HCT116 (cell line): Measurements from ENCODE around the gene HEXIM1. TPM values are rescaled to one million over a fixed set of nuclear protein-coding genes. Genes with fewer than 3 reads are reported as not detected.

Experiments used
- ATAC-seq: fragments of 200-7000 bp; cut with Tn5 transposase; 2 replicates; pipeline ENCODE4 v1.9.1; 2020; ENCODE audit warnings: mild to moderate bottlenecking, moderate library complexity
- BruUV-seq: library from RNA; stranded (reverse); fragments of 400-500 nt; replicated peaks from 2 replicates; lab custom pipeline; 2021; lab: Mats Ljungman, UMichigan
- CTCF ChIA-PET: fragments of 300-600 bp; sonication (Branson Sonifier 250); formaldehyde crosslinking; loops from one replicate; lab custom pipeline; 2021; ENCODE audit warnings: antibody characterized with exemption; lab: Charles Lee
- POLR2A ChIA-PET: fragments of 300-600, 350-600 bp; sonication (Branson Sonifier 250); formaldehyde crosslinking; loops from one replicate; lab custom pipeline; 2021; ENCODE audit warnings: antibody characterized with exemption; lab: Charles Lee
- RAD21 ChIA-PET, 2 experiments: fragments of 300-600 bp; sonication (Branson Sonifier 250); formaldehyde crosslinking; loops; one replicate each; lab custom pipeline; 2023; ENCODE audit warnings: low total read pairs in 2 of 2; ENCODE audit not compliant: uncharacterized antibody in 2 of 2, unreplicated experiment in 2 of 2, low non-redundant PET in 1 of 2; lab: Charles Lee
- DNase-seq: peaks from one replicate; pipeline ENCODE4 v3.0.0-alpha.2; 2010; ENCODE audit warnings: low read depth, low spot score
- H2AFZ ChIP-seq: fragments of 200-600 bp; shearing (Covaris generic), sonication (generic); 2 replicates; pipeline ENCODE4 v1.6.1; 2017; ENCODE audit warnings: low read depth, mixed run types, mixed read lengths, antibody characterized with exemption, low read length; ENCODE audit not compliant: poor library complexity, severe bottlenecking
- H3K27ac ChIP-seq: 2 replicates; pipeline ENCODE4 v1.5.1; 2012; ENCODE audit warnings: low read depth, low read length
- H3K27me3 ChIP-seq: fragments of 200-600 bp; sonication (generic); 2 replicates; pipeline ENCODE4 v1.6.1; 2016; ENCODE audit warnings: mixed run types, low read length, mixed read lengths; ENCODE audit not compliant: insufficient read depth
- H3K36me3 ChIP-seq, 2 experiments: fragments of 200-500 bp in 1 of 2; fragments of 200-600 bp in 1 of 2; sonication (Bioruptor generic) in 1 of 2; sonication (generic) in 1 of 2; 2 replicates each; pipeline versions ENCODE4 v1.5.1 to v1.6.1; 2014 to 2016; ENCODE audit warnings: low read length in 2 of 2, inconsistent platforms in 1 of 2, mixed read lengths in 1 of 2, mixed run types in 1 of 2; ENCODE audit not compliant: insufficient read depth in 2 of 2, control insufficient read depth in 1 of 2
- H3K4me1 ChIP-seq, 2 experiments: fragments of 200-600 bp in 1 of 2; sonication (generic) in 1 of 2; 2 replicates each; pipeline versions ENCODE4 v1.5.1 to v1.6.1; 2012 to 2017; ENCODE audit warnings: low read length in 2 of 2, inconsistent platforms in 1 of 2, mild to moderate bottlenecking in 1 of 2, mixed read lengths in 1 of 2, mixed run types in 1 of 2, moderate library complexity in 1 of 2; ENCODE audit not compliant: insufficient read depth in 2 of 2, control insufficient read depth in 1 of 2
- H3K4me2 ChIP-seq: fragments of 200-600 bp; sonication (generic); 2 replicates; pipeline ENCODE4 v1.6.1; 2017; ENCODE audit warnings: mixed run types, low read length, mixed read lengths
- H3K4me3 ChIP-seq, 2 experiments: fragments of 200-600 bp in 1 of 2; sonication (generic) in 1 of 2; replicated peaks in 1 of 2; 2 replicates each; pipeline ENCODE4 v1.5.1; 2011 to 2016; ENCODE audit warnings: low read length in 2 of 2, control low read depth in 1 of 2, low read depth in 1 of 2, mild to moderate bottlenecking in 1 of 2, mixed read lengths in 1 of 2, mixed run types in 1 of 2
- H3K79me2 ChIP-seq: fragments of 200-600 bp; sonication (generic); 2 replicates; pipeline ENCODE4 v1.6.1; 2017; ENCODE audit warnings: mild to moderate bottlenecking, mixed run types, low read length, moderate library complexity, mixed read lengths; ENCODE audit not compliant: insufficient read depth
- H3K9ac ChIP-seq: fragments of 200-600 bp; sonication (generic); 2 replicates; pipeline ENCODE4 v1.6.1; 2016; ENCODE audit warnings: low read length, mixed read lengths
- H3K9me2 ChIP-seq: fragments of 200-600 bp; sonication (generic), shearing (Covaris generic); 2 replicates; pipeline ENCODE4 v1.6.1; 2017; ENCODE audit warnings: mixed run types, mild to moderate bottlenecking, moderate library complexity; ENCODE audit not compliant: insufficient read depth
- H3K9me3 ChIP-seq, 2 experiments: fragments of 200-500 bp in 1 of 2; fragments of 200-600 bp in 1 of 2; sonication (Bioruptor generic) in 1 of 2; sonication (generic) in 1 of 2; 2 replicates each; pipeline ENCODE4 v1.6.1; 2014 to 2017; ENCODE audit warnings: low read length in 2 of 2, mixed read lengths in 2 of 2, inconsistent platforms in 1 of 2, low read depth in 1 of 2, mild to moderate bottlenecking in 1 of 2, mixed run types in 1 of 2, moderate library complexity in 1 of 2; ENCODE audit not compliant: control insufficient read depth in 1 of 2, insufficient read depth in 1 of 2
- H4K20me1 ChIP-seq: fragments of 200-600 bp; sonication (generic), shearing (Covaris generic); 2 replicates; pipeline ENCODE4 v1.6.1; 2017; ENCODE audit warnings: mixed run types, mild to moderate bottlenecking, moderate library complexity; ENCODE audit not compliant: insufficient read depth
- CEBPB ChIP-seq: IDR thresholded peaks from 2 replicates; pipeline ENCODE4 v1.6.1; 2012; ENCODE audit warnings: low read depth
- EGR1 ChIP-seq: IDR thresholded peaks from 2 replicates; pipeline ENCODE4 v1.6.1; 2012; ENCODE audit warnings: low read depth
- JUND ChIP-seq: IDR thresholded peaks from 2 replicates; pipeline ENCODE4 v1.6.1; 2012
- SRF ChIP-seq: IDR thresholded peaks from 2 replicates; pipeline ENCODE4 v1.6.1; 2012; ENCODE audit warnings: low read depth
- intact Hi-C: fragments of 100-400 bp; cut with micrococcal nuclease; formaldehyde crosslinking; loops from 2 replicates; pipeline ENCODE4 v1.10.0; 2022
- total RNA-seq: library from RNA; stranded (reverse); gene quantifications from one replicate; pipeline ENCODE4 v1.2.1, GENCODE V29; 2021; ENCODE audit not compliant: unreplicated experiment
- TF ChIP-seq, protein P1 (sequence below), 3 experiments: fragments of 200-600 bp in 1 of 3; sonication (generic) in 1 of 3; IDR thresholded peaks in 2 of 3; conservative IDR thresholded peaks in 1 of 3; 2 replicates each; pipeline ENCODE4 v1.5.1; 2012 to 2017; ENCODE audit warnings: low read depth in 2 of 3, low read length in 2 of 3, antibody characterized with exemption in 1 of 3, borderline replicate concordance in 1 of 3, control low read depth in 1 of 3, mild to moderate bottlenecking in 1 of 3, mixed read lengths in 1 of 3, mixed run types in 1 of 3, moderate library complexity in 1 of 3; ENCODE audit not compliant: insufficient read depth in 1 of 3
- TF ChIP-seq, protein P2 (sequence below): IDR thresholded peaks from 2 replicates; pipeline ENCODE4 v1.6.1; 2011; ENCODE audit warnings: mild to moderate bottlenecking, low read length, moderate library complexity; ENCODE audit not compliant: insufficient replicate concordance; ENCODE audit errors: extremely low read depth

HEXIM1 gene
- total RNA-seq, 1 experiment from 2014 or later: 58.0 TPM

DNA sequence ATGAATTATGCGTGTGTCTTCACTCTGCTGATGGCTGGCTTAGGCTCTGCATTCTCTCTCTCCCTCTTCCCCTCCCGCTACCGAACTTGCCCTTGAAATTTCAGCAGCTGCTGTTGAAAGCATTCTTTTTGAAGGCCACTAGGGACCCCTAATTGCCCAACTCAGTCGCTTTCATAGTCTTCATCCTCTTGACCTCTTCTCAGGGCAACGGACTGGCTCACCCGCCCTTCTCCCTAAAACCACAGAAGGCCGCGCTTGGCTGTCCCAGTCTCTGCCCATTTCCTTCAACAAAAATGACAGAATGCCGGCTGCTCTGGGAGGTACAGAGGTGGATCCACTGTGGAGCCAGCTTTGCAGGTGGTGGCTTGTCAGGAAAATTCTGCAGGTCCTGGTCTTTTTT is 52.4 kb downstream of the HEXIM1 start:
- ChIA-PET CTCF (interaction anchor here (1.2 to 6.6 kb wide), 2 partner anchors 52 to 65 kb away, joined by 3 to 157 read pairs; partner anchors contain the start of genes ACBD4 and HEXIM1), POLR2A (interaction anchor here (0.7 to 1.3 kb wide), 3 partner anchors 10 to 53 kb away, joined by 3 read pairs; partner anchors contain the start of gene HEXIM1), RAD21 (no interaction called here)
- Histone ChIP-seq H3K27ac (no peak overlapping the region), H4K20me1 (no peaks in the 10 kb centered on the region), H3K79me2 (no peaks in the 10 kb centered on the region), H3K4me2 (no peak overlapping the region), H3K27me3 (no peaks in the 10 kb centered on the region), H3K36me3 (no peaks in the 10 kb centered on the region), H3K9me3 (no peaks in the 10 kb centered on the region), H2AFZ (no peak overlapping the region), H3K4me1 (peaks cover 9 to 18% of the 10 kb centered on the region in 2 experiments; a peak in 3 of 4 replicates), H3K4me3 (no peak overlapping the region), H3K9ac (no peak overlapping the region), H3K9me2 (no peaks in the 10 kb centered on the region)
- no TSS peak for BruUV-seq
- intact Hi-C loops: no loop called here
- no peak for TF ChIP-seq EGR1
- TF ChIP-seq, protein P1, sequence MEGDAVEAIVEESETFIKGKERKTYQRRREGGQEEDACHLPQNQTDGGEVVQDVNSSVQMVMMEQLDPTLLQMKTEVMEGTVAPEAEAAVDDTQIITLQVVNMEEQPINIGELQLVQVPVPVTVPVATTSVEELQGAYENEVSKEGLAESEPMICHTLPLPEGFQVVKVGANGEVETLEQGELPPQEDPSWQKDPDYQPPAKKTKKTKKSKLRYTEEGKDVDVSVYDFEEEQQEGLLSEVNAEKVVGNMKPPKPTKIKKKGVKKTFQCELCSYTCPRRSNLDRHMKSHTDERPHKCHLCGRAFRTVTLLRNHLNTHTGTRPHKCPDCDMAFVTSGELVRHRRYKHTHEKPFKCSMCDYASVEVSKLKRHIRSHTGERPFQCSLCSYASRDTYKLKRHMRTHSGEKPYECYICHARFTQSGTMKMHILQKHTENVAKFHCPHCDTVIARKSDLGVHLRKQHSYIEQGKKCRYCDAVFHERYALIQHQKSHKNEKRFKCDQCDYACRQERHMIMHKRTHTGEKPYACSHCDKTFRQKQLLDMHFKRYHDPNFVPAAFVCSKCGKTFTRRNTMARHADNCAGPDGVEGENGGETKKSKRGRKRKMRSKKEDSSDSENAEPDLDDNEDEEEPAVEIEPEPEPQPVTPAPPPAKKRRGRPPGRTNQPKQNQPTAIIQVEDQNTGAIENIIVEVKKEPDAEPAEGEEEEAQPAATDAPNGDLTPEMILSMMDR (IDR thresholded peaks at IDR 0.05 in 2 of 3, conservative IDR thresholded peaks at IDR 0.05 in 1 of 3; ENCODE audit: borderline replicate concordance in 1 of 3, insufficient read depth in 1 of 3, low read depth in 2 of 3, low read length in 2 of 3): 0 out of 6 replicates have a peak, but pooled peaks of 1 of the 3 experiments have one; percentile 7
- no peak for TF ChIP-seq SRF
- DNase-seq (no peak), ATAC-seq (no peak)

DNA sequence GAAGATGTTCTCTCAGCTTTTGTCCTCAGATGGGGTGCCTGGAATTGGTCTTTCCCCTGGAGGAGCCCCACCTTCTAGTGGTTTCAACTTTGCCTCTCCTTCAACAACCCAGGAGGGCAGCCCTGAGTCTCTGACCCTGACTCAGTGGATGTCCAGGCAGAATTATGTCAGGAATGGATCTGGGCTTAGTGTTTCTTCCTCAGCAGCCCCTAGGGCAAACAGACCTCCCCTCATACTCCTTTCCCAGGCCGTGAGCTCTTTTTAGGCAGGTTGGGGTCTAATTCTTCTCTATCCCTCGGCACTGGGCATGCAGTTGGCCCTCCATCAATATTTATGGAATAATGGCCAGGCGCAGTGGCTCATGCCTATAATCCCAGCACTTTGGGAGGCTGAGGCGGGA is 53.2 kb downstream of the HEXIM1 start:
- TF ChIP-seq, protein P2, sequence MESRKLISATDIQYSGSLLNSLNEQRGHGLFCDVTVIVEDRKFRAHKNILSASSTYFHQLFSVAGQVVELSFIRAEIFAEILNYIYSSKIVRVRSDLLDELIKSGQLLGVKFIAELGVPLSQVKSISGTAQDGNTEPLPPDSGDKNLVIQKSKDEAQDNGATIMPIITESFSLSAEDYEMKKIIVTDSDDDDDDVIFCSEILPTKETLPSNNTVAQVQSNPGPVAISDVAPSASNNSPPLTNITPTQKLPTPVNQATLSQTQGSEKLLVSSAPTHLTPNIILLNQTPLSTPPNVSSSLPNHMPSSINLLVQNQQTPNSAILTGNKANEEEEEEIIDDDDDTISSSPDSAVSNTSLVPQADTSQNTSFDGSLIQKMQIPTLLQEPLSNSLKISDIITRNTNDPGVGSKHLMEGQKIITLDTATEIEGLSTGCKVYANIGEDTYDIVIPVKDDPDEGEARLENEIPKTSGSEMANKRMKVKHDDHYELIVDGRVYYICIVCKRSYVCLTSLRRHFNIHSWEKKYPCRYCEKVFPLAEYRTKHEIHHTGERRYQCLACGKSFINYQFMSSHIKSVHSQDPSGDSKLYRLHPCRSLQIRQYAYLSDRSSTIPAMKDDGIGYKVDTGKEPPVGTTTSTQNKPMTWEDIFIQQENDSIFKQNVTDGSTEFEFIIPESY: no peak
- no peak for TF ChIP-seq CEBPB
- no peak for TF ChIP-seq JUND
- DNase-seq (no peak), ATAC-seq (no peak)
- no peaks in the 10 kb centered on the region for H4K20me1 ChIP-seq
- no TSS peak for BruUV-seq
- H3K9ac ChIP-seq: no peak overlapping the region
- no peak overlapping the region for H2AFZ ChIP-seq
- H3K9me3 ChIP-seq: no peaks in the 10 kb centered on the region
- H3K9me2 ChIP-seq: no peaks in the 10 kb centered on the region
- RAD21 ChIA-PET: no interaction called here
- intact Hi-C loops: no loop called here
- no peaks in the 10 kb centered on the region for H3K36me3 ChIP-seq
- H3K79me2 ChIP-seq: no peaks in the 10 kb centered on the region
- no peak overlapping the region for H3K4me3 ChIP-seq
- peaks cover 9 to 18% of the 10 kb centered on the region in 2 experiments; a peak in 3 of 4 replicates for H3K4me1 ChIP-seq
- H3K27me3 ChIP-seq: no peaks in the 10 kb centered on the region
- POLR2A ChIA-PET: interaction anchor here (1.3 kb wide), 2 partner anchors 9 to 53 kb away, joined by 3 read pairs; partner anchors contain the start of gene HEXIM1
- CTCF ChIA-PET: interaction anchor here (1.2 to 6.6 kb wide), 2 partner anchors 53 to 66 kb away, joined by 3 to 157 read pairs; partner anchors contain the start of genes ACBD4 and HEXIM1
- H3K4me2 ChIP-seq: no peak overlapping the region
- no peak overlapping the region for H3K27ac ChIP-seq
